ENCODE measurements around the gene URB1. TPM values are rescaled to one million over a fixed set of nuclear protein-coding genes. Genes with fewer than 3 reads are reported as not detected.

The URB1 gene
- total and polyA plus RNA-seq, 9 of the 15 experiments (the other 6 are each of a cell fraction or from before 2014, with no cell fraction given), result 0.97 to 53.6 (median 21.5) TPM

DNA sequence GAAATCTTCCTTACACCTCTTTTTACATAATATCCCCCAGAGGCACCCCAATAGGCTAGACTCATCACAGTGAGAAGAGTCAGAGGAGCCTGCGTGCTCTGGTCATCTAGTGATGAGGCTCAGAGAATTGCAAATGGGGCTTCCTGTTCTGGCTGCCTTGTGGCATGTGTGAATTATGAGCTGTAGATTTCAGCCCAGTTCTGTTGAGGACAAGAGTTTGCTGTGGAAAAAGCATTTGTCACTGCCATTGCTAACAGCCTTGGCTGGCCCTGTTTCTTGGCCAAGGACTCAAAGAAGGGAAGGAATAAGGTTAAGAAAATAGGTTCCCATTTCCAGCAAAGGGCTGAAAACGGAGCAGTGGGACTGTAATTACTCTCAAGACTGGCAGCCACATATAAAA lies 63.5 kb downstream of the URB1 start:
- Histone ChIP-seq H3K4me3 (no peak overlapping the region), H3K79me2 (ENCODE audit: control insufficient read depth, insufficient read depth, low read length) (no peaks in the 10 kb centered on the region), H3K4me2 (ENCODE audit: insufficient read depth, low read length) (no peak overlapping the region), H3K36me3 (ENCODE audit: control insufficient read depth, insufficient read depth, low read length) (peaks cover 99% of the 10 kb centered on the region), H3K4me1 (replicated peaks in 1 of 2; ENCODE audit: control insufficient read depth in 2 of 2, insufficient read depth in 2 of 2, low read length in 2 of 2) (peaks cover 0 to 2% of the 10 kb centered on the region in 2 experiments; a peak in 1 of 5 replicates), H3K9me1 (ENCODE audit: control insufficient read depth, insufficient read depth, low read length) (no peaks in the 10 kb centered on the region), H3K9ac (ENCODE audit: insufficient read depth in 1 of 2, low read depth in 2 of 2, low read length in 2 of 2) (no peak overlapping the region), H3K27ac (ENCODE audit: extremely low read depth, low read depth, low read length) (no peak overlapping the region), H4K20me1 (replicated peaks; ENCODE audit: control insufficient read depth, insufficient read depth, low read length) (no peaks in the 10 kb centered on the region), H3K9me3 (replicated peaks; ENCODE audit: control insufficient read depth, insufficient read depth, low read depth, low read length) (no peaks in the 10 kb centered on the region), H3K27me3 (ENCODE audit: control insufficient read depth in 2 of 2, insufficient read depth in 2 of 2, low read length in 2 of 2) (no peaks in the 10 kb centered on the region), H2AFZ (ENCODE audit: low read depth, low read length) (no peak overlapping the region)
- ATAC-seq (no peak; the same call in 2 of the 3 replicates), DNase-seq (ENCODE audit: extremely low read depth in 1 of 4, low spot score in 3 of 4) (no peak), FAIRE-seq (no peak)
- 92% methylated on average over 2 of the region's 2 CpGs for WGBS (ENCODE audit: insufficient coverage, low coverage, missing lambda C conversion rate)
- intact Hi-C loops (cut with micrococcal nuclease), result no loop called here
- ChIA-PET POLR2A (interaction anchor here (1.1 to 1.7 kb wide), 2 partner anchors 15 to 316 kb away, joined by 4 to 5 read pairs; no protein-coding TSS in a partner anchor), CTCF (ENCODE audit: low intra/inter-chr PET ratio) (no interaction called here)
- no TSS peak for BruUV-seq (replicated peaks)
- in situ Hi-C loops (cut with MboI), result no loop called here
- TF ChIP-seq, protein P1, sequence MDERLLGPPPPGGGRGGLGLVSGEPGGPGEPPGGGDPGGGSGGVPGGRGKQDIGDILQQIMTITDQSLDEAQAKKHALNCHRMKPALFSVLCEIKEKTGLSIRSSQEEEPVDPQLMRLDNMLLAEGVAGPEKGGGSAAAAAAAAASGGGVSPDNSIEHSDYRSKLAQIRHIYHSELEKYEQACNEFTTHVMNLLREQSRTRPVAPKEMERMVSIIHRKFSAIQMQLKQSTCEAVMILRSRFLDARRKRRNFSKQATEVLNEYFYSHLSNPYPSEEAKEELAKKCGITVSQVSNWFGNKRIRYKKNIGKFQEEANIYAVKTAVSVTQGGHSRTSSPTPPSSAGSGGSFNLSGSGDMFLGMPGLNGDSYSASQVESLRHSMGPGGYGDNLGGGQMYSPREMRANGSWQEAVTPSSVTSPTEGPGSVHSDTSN (CRISPR knock-in tag; IDR thresholded peaks at IDR 0.05; ENCODE audit: low read depth), result no peak
- TF ChIP-seq, protein P1 (tag; conservative IDR thresholded peaks at IDR 0.05; ENCODE audit: low read depth), result peak; percentile 95
- TF ChIP-seq MXD1 (CRISPR knock-in tag; IDR thresholded peaks at IDR 0.05; ENCODE audit: borderline replicate concordance, poor library complexity, severe bottlenecking) (no peak), MEIS2 (IDR thresholded peaks at IDR 0.05; ENCODE audit: partially characterized antibody) (peak; percentile 59)
